Osteocyte (in vitro differentiated cells): ENCODE measurements around the gene NR2F2. TPM values are rescaled to one million over a fixed set of nuclear protein-coding genes. Genes with fewer than 3 reads are reported as not detected.

Experiments
- DNase-seq: peaks from one replicate; pipeline ENCODE4 v3.0.0; 2021; ENCODE audit warnings: mixed read lengths; ENCODE audit not compliant: unreplicated experiment; ENCODE audit errors: extremely low spot score
- H3K27ac Mint-ChIP-seq: one replicate; pipeline ENCODE4 v1.8.0; 2021; ENCODE audit warnings: mild to moderate bottlenecking, mixed read lengths; ENCODE audit not compliant: unreplicated experiment
- H3K27me3 Mint-ChIP-seq: one replicate; pipeline ENCODE4 v1.8.0; 2021; ENCODE audit warnings: mixed read lengths; ENCODE audit not compliant: unreplicated experiment
- H3K36me3 Mint-ChIP-seq: one replicate; pipeline ENCODE4 v1.8.0; 2021; ENCODE audit warnings: mixed read lengths; ENCODE audit not compliant: unreplicated experiment
- H3K4me1 Mint-ChIP-seq: one replicate; pipeline ENCODE4 v1.8.0; 2021; ENCODE audit warnings: mixed read lengths; ENCODE audit not compliant: unreplicated experiment
- H3K4me3 Mint-ChIP-seq: one replicate; pipeline ENCODE4 v1.8.0; 2021; ENCODE audit warnings: mild to moderate bottlenecking, moderate library complexity, mixed read lengths; ENCODE audit not compliant: unreplicated experiment
- H3K9me3 Mint-ChIP-seq: one replicate; pipeline ENCODE4 v1.8.0; 2021; ENCODE audit warnings: mixed read lengths; ENCODE audit not compliant: unreplicated experiment
- CTCF ChIP-seq: fragments of 200-600 bp; sonication (generic); IDR thresholded peaks from 2 replicates; pipeline ENCODE4 v1.5.0; 2021; ENCODE audit warnings: antibody characterized with exemption, mild to moderate bottlenecking, moderate library complexity
- total RNA-seq: library from RNA; stranded (reverse); gene quantifications from 2 replicates; pipeline ENCODE4 v1.2.1, GENCODE V29; 2021

NR2F2 gene
- total RNA-seq, 1 donor from 2014 or later, result 286 TPM

GRCh38 chr15:96328181-96328876, 2.2 kb upstream of the NR2F2 start:
- peaks cover 20% of the 10 kb centered on the region for H3K36me3 Mint-ChIP-seq
- TF ChIP-seq CTCF, result no peak
- H3K9me3 Mint-ChIP-seq, result no peaks in the 10 kb centered on the region
- peak overlapping the region; percentile 99 for H3K27ac Mint-ChIP-seq
- peaks cover 37% of the 10 kb centered on the region for H3K4me1 Mint-ChIP-seq
- H3K27me3 Mint-ChIP-seq, result no peaks in the 10 kb centered on the region
- no peak for DNase-seq
- peak overlapping the region; percentile 98 for H3K4me3 Mint-ChIP-seq

DNA sequence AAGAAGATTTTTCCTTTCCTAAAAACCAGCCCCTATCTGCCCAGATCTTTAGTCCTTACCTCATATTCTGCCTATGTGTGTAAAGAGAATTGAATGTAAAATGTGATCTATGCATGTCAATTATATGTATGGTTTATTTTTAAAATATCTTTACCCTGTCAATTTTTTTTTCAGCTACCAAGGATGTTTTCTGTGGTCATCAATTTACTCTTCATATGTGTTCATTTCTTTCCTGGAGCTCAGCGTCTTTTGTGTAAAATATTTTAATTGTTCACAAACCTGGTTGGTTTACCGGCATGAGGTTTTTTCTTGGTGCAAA, 1.7 kb upstream of the NR2F2 start:
- Mint-ChIP-seq H3K27ac (peak overlapping the region; percentile 99), H3K27me3 (no peaks in the 10 kb centered on the region), H3K4me3 (peak overlapping the region; percentile 98), H3K36me3 (peaks cover 25% of the 10 kb centered on the region), H3K9me3 (no peaks in the 10 kb centered on the region), H3K4me1 (peaks cover 32% of the 10 kb centered on the region)
- DNase-seq, result no peak
- no peak for TF ChIP-seq CTCF

DNA sequence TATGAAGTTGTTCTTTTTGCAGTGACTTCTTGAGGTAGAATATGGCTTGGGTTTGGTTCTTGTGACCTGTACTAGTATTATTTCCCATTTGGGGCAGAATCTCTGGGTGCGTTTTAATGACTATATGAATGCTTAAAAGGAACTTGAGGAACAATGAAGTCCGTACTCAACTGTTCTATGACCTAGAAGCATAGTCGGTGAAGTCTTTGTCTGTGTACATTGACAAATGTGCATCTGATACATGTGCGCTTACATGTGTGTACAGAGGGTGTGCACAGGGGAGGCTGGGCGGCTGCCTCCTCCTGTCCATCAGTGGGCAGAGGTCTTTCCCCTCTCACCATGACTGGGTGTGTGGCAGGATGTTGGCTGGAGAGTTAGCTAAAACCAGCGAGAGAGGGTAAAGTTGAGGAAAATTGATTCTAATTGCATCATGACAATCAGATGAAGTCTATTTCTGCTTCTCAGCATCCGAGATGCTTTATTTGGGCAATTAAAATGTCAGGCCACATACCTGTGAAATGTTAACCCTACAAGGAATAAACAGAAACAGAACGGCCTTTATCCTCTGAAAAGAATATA, 1.0 kb upstream of the NR2F2 start:
- Mint-ChIP-seq H3K36me3 (peaks cover 31% of the 10 kb centered on the region), H3K4me1 (peaks cover 26% of the 10 kb centered on the region), H3K27me3 (no peaks in the 10 kb centered on the region), H3K4me3 (peak overlapping the region; percentile 98), H3K9me3 (no peaks in the 10 kb centered on the region), H3K27ac (peak overlapping the region; percentile 99)
- DNase-seq, result no peak
- TF ChIP-seq CTCF, result no peak

GRCh38 chr15:96330064-96330449, 443 bp upstream of the NR2F2 start:
- TF ChIP-seq CTCF, result no peak
- peak overlapping the region; percentile 99 for H3K27ac Mint-ChIP-seq
- H3K4me1 Mint-ChIP-seq, result peaks cover 20% of the 10 kb centered on the region
- no peaks in the 10 kb centered on the region for H3K9me3 Mint-ChIP-seq
- peak overlapping the region; percentile 98 for H3K4me3 Mint-ChIP-seq
- no peaks in the 10 kb centered on the region for H3K27me3 Mint-ChIP-seq
- peaks cover 37% of the 10 kb centered on the region for H3K36me3 Mint-ChIP-seq
- peak; percentile 92 for DNase-seq

DNA sequence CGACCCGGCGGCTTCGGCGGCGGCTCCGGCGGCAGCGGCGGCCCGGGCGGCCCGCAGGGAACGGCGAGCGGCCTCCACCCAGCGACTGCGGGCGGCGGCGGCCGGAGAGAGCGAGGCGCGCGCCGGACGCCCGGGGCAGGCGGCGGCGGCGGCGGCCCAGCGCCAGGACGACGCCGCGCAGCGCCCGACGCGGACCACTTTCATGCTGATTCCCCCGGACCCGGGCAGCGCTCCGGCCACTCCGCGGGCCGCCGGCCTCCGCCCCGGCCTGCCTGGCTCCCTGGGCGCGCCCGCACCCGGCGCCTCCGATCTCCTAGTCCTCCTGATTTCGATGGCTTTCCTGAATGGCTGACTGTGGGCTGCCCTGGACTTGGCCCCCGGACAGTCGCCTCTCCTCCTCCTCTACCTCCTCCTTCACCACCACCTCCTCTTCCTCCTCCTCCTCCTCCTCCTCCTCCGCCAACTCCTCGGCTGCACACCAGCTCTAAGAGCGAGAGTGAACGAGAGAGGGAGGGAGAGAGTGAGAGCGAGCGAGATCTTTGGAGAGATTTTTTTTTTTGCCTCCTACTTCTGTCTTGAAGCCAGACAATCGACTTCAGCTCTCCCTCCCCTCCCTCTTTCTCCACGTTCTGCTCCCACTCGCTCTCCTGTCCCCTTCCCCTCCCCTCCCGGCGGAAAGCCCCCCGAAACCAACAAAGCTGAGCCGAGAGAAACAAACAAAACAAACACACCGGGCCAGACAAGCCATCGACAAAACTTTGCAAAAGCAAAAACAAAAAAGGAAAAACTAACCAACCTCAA, 844 bp downstream of the NR2F2 start:
- peaks cover 18% of the 10 kb centered on the region for H3K4me1 Mint-ChIP-seq
- H3K9me3 Mint-ChIP-seq, result no peaks in the 10 kb centered on the region
- peaks cover 48% of the 10 kb centered on the region for H3K36me3 Mint-ChIP-seq
- no peak for DNase-seq
- H3K27me3 Mint-ChIP-seq, result no peaks in the 10 kb centered on the region
- no peak for TF ChIP-seq CTCF
- peak overlapping the region; percentile 96 for H3K27ac Mint-ChIP-seq
- peak overlapping the region; percentile 99 for H3K4me3 Mint-ChIP-seq
